Measurements from ENCODE around the gene PPP1R7.

The PPP1R7 gene

DNA sequence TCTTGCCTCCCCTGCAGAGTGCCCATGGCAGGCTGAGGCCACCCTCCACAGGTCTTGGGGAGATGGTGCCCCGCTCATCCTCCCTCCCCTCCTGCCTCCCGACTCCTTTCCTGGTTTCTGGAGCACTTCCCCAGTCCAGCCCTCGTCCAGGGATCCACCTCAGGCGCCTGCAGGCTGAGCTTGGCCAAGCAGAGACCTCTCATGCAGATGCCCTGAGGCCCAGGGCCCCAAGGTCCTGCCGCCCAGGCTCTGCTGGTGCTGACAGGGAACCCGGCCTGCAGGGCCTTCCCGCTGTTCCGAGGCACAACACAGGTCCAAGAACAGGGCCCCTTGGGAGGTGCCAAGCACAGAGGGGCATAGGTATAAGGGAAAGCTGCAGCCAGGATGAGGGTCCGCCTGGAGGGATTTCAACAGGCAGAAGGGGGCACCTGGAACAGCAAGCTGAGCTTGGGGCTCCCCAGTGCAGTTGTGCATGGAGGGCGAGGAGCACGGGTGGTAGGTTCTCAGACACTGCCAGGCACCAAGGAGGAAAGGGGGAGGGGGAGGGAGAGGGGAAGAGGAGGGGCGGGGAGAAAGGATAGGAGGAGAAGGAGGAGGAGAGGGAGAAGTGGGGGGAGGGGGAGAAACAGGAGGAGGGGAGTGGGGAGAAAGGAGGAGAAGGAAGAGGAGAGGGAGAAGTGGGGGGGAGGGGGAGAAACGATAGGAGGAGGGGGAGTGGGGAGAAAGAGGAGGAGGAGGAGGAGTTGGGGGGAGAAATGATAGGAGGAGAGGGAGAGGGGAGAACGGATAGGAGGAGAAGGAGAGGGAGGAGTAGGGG lies 37.0 kb downstream of the PPP1R7 start:
- no peak overlapping the region for H3K4me3 ChIP-seq (ENCODE audit: low read depth, low read length)

DNA sequence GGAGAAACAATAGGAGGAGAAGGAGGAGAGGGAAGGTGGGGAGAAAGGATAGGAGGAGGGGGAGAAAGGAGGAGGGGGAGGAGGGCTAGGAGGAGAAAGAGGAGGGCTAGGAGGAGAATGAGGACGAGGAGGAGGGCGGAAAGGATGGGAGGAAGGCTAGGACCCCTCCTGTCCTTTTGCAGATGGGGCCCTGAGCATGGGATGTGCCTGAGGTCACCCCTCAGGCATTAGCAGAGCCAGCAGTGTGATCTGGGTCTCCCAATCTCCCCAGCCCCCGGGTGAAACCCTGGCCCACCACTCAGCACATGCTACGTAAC lies 37.6 kb downstream of the PPP1R7 start:
- TF ChIP-seq, protein P1, sequence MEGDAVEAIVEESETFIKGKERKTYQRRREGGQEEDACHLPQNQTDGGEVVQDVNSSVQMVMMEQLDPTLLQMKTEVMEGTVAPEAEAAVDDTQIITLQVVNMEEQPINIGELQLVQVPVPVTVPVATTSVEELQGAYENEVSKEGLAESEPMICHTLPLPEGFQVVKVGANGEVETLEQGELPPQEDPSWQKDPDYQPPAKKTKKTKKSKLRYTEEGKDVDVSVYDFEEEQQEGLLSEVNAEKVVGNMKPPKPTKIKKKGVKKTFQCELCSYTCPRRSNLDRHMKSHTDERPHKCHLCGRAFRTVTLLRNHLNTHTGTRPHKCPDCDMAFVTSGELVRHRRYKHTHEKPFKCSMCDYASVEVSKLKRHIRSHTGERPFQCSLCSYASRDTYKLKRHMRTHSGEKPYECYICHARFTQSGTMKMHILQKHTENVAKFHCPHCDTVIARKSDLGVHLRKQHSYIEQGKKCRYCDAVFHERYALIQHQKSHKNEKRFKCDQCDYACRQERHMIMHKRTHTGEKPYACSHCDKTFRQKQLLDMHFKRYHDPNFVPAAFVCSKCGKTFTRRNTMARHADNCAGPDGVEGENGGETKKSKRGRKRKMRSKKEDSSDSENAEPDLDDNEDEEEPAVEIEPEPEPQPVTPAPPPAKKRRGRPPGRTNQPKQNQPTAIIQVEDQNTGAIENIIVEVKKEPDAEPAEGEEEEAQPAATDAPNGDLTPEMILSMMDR (IDR thresholded peaks at IDR 0.05; ENCODE audit: borderline replicate concordance, insufficient read depth, low read depth, low read length): no peak
- H3K4me3 ChIP-seq (ENCODE audit: low read depth, low read length): no peak overlapping the region

More for the DNA sequence above, 37.0 kb downstream of the PPP1R7 start:
- TF ChIP-seq, protein P1 (IDR thresholded peaks at IDR 0.05; ENCODE audit: borderline replicate concordance, insufficient read depth, low read depth, low read length): no peak

DNA sequence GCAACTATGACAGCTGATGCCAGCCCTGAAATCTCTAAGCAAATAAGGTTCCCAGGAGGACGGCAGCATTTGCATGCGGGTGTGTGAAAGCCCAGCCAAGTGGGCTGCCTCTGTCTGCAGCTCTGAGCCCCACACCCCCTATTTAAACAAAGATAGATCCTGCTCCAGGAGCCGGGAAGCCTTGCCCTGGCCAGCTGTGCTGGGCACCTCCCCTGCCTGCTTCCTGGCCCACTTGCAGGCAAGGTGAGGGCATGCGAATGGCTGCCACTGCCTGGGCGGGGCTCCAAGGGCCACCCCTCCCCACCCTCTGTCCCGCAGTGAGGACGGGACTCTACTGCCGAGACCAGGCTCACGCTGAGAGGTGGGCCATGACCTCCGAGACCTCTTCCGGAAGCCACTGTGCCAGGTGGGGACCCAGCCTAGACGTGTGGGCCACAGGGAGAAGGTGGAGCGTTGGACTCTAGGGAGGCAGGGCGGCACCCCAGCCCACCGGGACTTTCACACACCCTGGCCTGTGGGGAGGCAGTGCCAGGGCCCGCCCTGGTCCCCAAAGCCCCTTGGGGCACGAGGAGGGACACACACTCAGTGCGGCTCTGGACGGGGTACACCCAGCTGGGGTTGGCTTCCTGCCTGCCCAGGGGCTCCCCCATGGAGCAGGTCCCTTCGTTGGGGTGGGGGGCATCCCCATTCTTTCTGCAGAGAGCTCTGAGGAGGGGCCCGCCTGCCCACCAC lies 38.3 kb downstream of the PPP1R7 start, which contains the start of gene ANO7:
ANO7 (plus strand) TSS at position 317 of the 732 bp plus-strand sequence. CDS start 1,387 bp downstream, outside the sequence.
- TF ChIP-seq, protein P1 (IDR thresholded peaks at IDR 0.05; ENCODE audit: borderline replicate concordance, insufficient read depth, low read depth, low read length): no peak
- no peak within 1 kb of the TSS for H3K4me3 ChIP-seq (ENCODE audit: low read depth, low read length)

DNA sequence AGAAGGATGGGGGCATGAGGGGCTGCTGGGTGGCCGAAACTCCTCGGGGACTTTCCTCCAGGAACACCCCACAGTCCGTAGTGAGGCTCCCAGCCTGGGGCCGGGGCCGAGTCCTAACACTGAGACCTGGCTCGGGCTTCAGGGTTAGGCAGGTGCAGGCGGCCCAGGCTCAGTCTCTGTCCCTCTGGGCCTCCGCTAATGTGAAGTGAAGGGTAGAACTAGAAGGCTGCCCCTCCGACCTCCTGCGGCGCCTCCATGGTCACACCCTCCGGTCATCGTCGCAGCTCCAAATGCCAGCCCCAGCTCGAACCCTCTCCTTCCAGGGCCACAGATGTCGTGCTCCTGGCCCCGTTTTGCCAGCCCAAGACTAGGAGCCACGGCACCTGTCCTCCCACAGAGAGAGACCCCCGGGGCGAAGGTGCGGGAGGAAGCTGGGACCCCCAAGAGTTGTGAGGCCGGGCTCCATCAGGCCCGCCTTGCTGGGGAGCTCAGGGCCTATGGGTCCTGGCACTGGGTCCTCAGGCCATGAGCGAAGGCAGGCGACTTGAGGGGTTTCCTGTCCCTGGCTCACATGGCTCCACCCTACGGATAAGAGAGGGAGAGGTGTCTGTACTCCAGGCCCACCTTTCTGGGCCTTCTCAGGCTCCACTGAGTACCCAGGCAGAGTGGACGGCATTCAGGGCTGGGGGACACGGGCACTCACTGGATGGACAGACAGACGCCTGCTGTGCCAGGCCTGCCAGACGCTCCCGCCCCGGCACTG lies 39.0 kb downstream of the PPP1R7 start:
- no peak overlapping the region for H3K4me3 ChIP-seq (ENCODE audit: low read depth, low read length)
- TF ChIP-seq, protein P1 (IDR thresholded peaks at IDR 0.05; ENCODE audit: borderline replicate concordance, insufficient read depth, low read depth, low read length): no peak

DNA sequence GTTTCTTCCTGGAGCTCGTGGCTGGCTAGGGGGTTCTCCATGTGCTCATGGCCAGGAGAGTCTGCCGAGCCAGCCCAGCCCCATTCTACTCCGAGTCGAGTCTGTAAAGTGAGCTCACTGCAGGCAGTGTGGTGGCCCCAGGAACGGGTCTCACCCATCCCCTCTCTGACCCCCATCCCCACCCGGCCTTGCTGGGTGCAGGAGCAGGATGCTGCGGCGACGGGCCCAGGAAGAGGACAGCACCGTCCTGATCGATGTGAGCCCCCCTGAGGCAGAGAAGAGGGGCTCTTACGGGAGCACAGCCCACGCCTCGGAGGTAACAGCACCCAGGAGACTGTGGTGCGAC lies 39.6 kb downstream of the PPP1R7 start:
- TF ChIP-seq, protein P1 (IDR thresholded peaks at IDR 0.05; ENCODE audit: borderline replicate concordance, insufficient read depth, low read depth, low read length): no peak
- no peak overlapping the region for H3K4me3 ChIP-seq (ENCODE audit: low read depth, low read length)

DNA sequence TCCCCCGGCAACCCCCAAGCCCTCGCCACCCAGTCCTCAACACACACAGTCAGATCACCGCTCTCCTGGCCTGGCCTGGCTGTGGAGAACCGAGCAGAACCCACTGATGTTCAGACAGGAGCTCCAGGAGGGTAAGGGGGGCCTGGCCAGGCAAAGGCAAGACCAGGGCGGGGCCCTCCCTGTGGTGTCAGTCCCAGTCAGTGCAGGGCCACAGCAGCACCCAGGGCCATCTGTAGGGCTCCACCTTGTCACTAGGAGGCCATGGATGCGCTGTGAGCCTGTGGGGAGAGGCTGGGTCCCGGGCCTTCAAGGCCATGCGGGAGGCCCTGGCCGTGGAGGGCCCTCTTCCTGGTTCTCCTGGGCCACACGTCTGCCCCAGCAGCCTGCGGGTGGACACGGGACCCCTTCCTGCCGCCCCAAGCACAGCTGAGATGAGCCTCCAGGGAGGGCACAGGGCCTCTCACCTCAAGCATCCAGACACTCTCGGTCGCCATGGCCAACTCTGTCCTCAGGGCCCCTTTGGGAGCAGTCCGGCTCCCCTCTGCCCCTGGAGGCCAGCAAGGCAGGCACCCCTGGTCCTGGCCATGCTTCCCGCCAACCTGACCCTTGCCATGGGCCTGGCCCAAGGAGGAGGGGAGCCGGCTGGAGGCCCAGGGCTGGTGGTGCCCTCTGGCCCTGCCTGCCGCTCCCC lies 40.2 kb downstream of the PPP1R7 start:
- TF ChIP-seq, protein P1 (IDR thresholded peaks at IDR 0.05; ENCODE audit: borderline replicate concordance, insufficient read depth, low read depth, low read length): 0 out of 2 replicates have a peak, but pooled peaks have one; percentile 12
- no peak overlapping the region for H3K4me3 ChIP-seq (ENCODE audit: low read depth, low read length)
